ENCODE data around the gene TRRAP. TPM values are rescaled to one million over a fixed set of nuclear protein-coding genes. Genes with fewer than 3 reads are reported as not detected.

The TRRAP gene
- total RNA-seq, 1 donor from 2014 or later = 39.3 TPM

DNA sequence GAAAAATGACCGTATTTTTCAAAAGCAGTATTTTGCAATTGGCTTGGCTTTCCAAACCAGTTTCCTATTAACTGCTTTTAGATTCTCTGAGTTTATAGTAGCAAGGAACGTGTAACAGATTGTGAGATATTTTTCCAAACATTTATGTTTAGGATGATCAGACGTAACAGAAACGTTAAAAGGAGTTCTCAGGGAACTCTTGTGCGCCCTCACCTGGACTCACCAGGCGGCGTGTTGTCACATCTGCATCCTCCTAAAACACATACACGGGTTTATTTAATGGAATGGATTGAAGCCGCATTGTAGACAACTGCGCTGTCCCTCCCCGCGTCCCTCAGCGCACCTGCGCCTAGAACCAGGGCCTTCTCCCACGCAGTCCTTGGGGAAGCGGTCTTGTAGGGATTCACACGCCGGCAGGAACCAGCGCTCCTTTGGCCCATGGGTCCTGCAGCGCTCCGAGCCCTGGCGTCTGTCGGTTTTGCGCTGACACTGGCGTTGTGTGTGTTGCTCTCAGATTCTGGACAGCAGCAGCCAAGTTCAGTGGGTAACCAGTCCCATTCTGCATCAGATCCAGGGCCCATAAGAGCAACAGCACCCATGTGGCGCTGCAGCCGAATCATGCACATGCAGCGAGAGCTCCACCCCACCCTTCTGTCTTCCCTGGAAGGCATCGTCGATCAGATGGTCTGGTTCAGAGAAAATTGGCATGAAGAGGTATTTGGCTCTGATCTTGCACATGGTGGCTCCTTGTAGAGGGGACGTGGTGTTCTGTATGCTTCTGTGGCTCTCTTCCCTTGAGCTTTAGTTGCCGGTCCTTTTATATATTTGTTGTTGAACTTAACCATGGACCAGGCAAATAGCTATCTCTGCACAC is 114.9 kb downstream of the TRRAP start:
- no peak for TF ChIP-seq POLR2A (IDR thresholded peaks at IDR 0.05)
- TF ChIP-seq, protein P1, sequence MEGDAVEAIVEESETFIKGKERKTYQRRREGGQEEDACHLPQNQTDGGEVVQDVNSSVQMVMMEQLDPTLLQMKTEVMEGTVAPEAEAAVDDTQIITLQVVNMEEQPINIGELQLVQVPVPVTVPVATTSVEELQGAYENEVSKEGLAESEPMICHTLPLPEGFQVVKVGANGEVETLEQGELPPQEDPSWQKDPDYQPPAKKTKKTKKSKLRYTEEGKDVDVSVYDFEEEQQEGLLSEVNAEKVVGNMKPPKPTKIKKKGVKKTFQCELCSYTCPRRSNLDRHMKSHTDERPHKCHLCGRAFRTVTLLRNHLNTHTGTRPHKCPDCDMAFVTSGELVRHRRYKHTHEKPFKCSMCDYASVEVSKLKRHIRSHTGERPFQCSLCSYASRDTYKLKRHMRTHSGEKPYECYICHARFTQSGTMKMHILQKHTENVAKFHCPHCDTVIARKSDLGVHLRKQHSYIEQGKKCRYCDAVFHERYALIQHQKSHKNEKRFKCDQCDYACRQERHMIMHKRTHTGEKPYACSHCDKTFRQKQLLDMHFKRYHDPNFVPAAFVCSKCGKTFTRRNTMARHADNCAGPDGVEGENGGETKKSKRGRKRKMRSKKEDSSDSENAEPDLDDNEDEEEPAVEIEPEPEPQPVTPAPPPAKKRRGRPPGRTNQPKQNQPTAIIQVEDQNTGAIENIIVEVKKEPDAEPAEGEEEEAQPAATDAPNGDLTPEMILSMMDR (IDR thresholded peaks at IDR 0.05) = no peak
- TF ChIP-seq POLR2AphosphoS5 (IDR thresholded peaks at IDR 0.05; ENCODE audit: insufficient read depth in 1 of 2, low read depth in 1 of 2) = no peak
- Histone ChIP-seq H3K27ac (no peak overlapping the region), H3K27me3 (no peaks in the 10 kb centered on the region), H3K4me3 (no peak overlapping the region), H3K36me3 (peaks cover 0 to 84% of the 10 kb centered on the region in 2 donors), H3K4me1 (no peaks in the 10 kb centered on the region), H3K9me3 (no peaks in the 10 kb centered on the region)
- intact Hi-C loops (cut with DNase I) = no loop called here
- no peak for DNase-seq (ENCODE audit: extremely low spot score in 2 of 2)

DNA sequence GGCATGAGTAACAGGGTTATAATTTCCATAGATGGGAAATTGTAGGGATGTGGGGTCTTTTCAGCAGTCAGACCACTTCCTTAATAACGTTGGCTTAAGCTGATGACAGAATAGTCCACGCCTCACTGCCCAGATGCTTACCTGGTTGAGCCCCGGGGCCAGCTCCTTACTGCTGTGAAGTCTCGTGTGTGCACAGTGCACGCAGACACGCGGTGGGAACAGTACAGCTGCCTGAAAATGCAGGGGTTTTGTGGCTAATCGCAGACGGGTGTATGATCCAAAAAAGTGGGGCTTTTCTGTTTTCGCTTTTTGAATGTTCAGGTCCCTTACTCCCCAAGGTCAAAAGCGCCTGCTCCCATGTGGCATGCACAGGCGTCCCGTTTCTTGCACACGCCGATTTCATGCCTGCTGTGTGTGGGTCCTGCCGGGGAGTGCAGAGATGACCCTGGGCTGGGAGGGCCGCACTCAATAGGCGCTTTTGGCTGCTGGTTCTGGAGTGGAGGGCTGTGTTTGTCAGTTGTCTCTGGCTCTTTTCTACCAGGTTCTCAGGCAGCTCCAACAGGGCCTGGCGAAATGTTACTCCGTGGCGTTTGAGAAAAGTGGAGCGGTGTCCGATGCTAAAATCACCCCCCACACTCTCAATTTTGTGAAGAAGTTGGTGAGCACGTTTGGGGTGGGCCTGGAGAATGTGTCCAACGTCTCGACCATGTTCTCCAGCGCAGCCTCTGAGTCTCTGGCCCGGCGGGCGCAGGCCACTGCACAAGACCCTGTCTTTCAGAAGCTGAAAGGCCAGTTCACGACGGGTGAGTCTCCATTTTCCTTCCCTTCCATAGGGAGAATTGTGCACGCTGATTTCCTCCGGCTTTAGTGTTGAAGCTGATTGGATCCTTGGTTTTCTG is 116.0 kb downstream of the TRRAP start:
- H3K27me3 ChIP-seq = no peaks in the 10 kb centered on the region
- intact Hi-C loops (cut with DNase I) = no loop called here
- no peaks in the 10 kb centered on the region for H3K9me3 ChIP-seq
- H3K4me1 ChIP-seq = no peaks in the 10 kb centered on the region
- no peak overlapping the region for H3K27ac ChIP-seq
- no peak overlapping the region for H3K4me3 ChIP-seq
- DNase-seq (ENCODE audit: extremely low spot score in 2 of 2) = no peak
- H3K36me3 ChIP-seq = peaks cover 0 to 81% of the 10 kb centered on the region in 2 donors
- TF ChIP-seq, protein P1 (IDR thresholded peaks at IDR 0.05) = no peak
- TF ChIP-seq POLR2AphosphoS5 (IDR thresholded peaks at IDR 0.05; ENCODE audit: insufficient read depth in 1 of 2, low read depth in 1 of 2) = no peak
- no peak for TF ChIP-seq POLR2A (IDR thresholded peaks at IDR 0.05)

DNA sequence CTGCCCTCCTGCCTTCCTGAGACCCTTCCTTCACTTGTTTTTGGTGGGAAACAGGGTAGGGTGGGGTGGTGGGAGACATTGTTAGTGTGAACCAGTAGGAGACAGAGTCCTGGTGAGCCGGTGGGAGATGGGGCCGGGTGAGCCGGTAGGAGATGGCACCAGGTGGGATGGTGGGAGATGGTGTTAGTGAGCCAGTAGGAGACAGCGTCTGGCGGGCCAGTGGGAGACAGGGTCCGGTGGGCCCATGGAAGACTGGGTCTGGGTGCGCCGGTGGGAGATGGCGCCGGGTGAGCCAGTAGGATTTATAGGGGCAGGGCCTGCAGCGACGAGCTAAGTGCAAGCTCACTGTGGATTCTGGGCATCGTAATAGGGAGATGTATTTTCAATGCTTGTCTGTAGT is 116.8 kb downstream of the TRRAP start:
- Histone ChIP-seq H3K27ac (no peak overlapping the region), H3K4me3 (no peak overlapping the region), H3K4me1 (no peaks in the 10 kb centered on the region), H3K27me3 (no peaks in the 10 kb centered on the region), H3K36me3 (peaks cover 0 to 82% of the 10 kb centered on the region in 2 donors), H3K9me3 (no peaks in the 10 kb centered on the region)
- DNase-seq (ENCODE audit: extremely low spot score in 2 of 2) = no peak
- intact Hi-C loops (cut with DNase I) = no loop called here
- TF ChIP-seq POLR2A (IDR thresholded peaks at IDR 0.05) (no peak), POLR2AphosphoS5 (IDR thresholded peaks at IDR 0.05; ENCODE audit: insufficient read depth in 1 of 2, low read depth in 1 of 2) (no peak)
- TF ChIP-seq, protein P1 (IDR thresholded peaks at IDR 0.05) = no peak

DNA sequence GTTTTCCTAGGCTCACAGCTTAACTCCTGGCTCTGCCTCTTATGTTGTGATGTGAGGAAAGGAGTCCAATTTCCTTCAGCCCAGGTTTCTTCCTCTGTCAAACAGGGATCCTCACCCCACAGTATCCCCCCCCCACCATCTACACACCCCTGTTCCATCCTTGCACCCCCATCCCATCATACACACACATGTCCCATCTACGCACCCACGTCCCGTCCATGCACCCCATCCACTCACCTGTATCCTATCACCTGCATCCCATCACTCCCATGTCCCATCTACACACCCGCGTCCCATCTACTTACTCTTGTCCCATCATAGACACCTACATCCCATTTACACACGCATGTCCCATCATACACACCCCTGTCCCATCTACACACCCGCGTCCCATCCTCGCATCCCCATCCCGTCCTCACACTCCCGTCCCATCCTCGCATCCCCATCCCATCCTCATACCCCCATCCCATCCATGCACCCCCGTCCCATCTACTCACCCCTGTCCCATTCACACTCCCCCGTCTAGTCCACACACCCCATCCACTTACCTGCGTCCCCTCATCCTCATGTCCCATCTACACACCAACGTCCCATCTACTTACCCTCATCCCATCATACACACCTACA is 117.3 kb downstream of the TRRAP start:
- DNase-seq (ENCODE audit: extremely low spot score in 2 of 2) = no peak
- Histone ChIP-seq H3K27ac (no peak overlapping the region), H3K4me3 (no peak overlapping the region), H3K4me1 (no peaks in the 10 kb centered on the region), H3K9me3 (no peaks in the 10 kb centered on the region), H3K27me3 (no peaks in the 10 kb centered on the region), H3K36me3 (peaks cover 0 to 83% of the 10 kb centered on the region in 2 donors)
- TF ChIP-seq POLR2AphosphoS5 (IDR thresholded peaks at IDR 0.05; ENCODE audit: insufficient read depth in 1 of 2, low read depth in 1 of 2) (no peak), POLR2A (IDR thresholded peaks at IDR 0.05) (no peak)
- TF ChIP-seq, protein P1 (IDR thresholded peaks at IDR 0.05) = no peak
- intact Hi-C loops (cut with DNase I) = no loop called here

Data from vagina (tissue), 2 donors.